Naive B cell (primary cell): ENCODE data around the gene TACC3. TPM values are rescaled to one million over a fixed set of nuclear protein-coding genes. Genes with fewer than 3 reads are reported as not detected.

Source experiments
- ATAC-seq, 2 donors: fragments of 150-1000 bp; cut with Tn5 transposase; 2 replicates each; pipeline ENCODE4 v1.10.0; 2021; ENCODE audit warnings: low read depth in 2 of 2, mild to moderate bottlenecking in 2 of 2, moderate library complexity in 2 of 2
- DNase-seq: peaks from one replicate; pipeline ENCODE4 v3.0.0; 2022
- H3K27ac Mint-ChIP-seq, 6 donors: one replicate each; pipeline ENCODE4 v1.8.0; 2020 to 2022; ENCODE audit warnings: mild to moderate bottlenecking in 6 of 6, mixed read lengths in 6 of 6, moderate library complexity in 5 of 6, inconsistent platforms in 2 of 6
- H3K27me3 Mint-ChIP-seq, 3 donors: one replicate each; pipeline ENCODE4 v1.8.0; 2021 to 2022; ENCODE audit warnings: mixed read lengths in 3 of 3, mild to moderate bottlenecking in 1 of 3
- H3K36me3 Mint-ChIP-seq, 2 donors: one replicate each; pipeline ENCODE4 v1.8.0; 2020 to 2022; ENCODE audit warnings: mixed read lengths in 2 of 2, inconsistent platforms in 1 of 2, mild to moderate bottlenecking in 1 of 2
- H3K4me1 Mint-ChIP-seq, 3 donors: one replicate each; pipeline ENCODE4 v1.8.0; 2020 to 2022; ENCODE audit warnings: mixed read lengths in 3 of 3, inconsistent platforms in 1 of 3, mild to moderate bottlenecking in 1 of 3, moderate library complexity in 1 of 3
- H3K4me3 Mint-ChIP-seq, 8 donors: one replicate each; pipeline ENCODE4 v1.8.0; 2020 to 2022; ENCODE audit warnings: mild to moderate bottlenecking in 8 of 8, mixed read lengths in 8 of 8, moderate library complexity in 8 of 8, inconsistent platforms in 2 of 8
- H3K9me3 Mint-ChIP-seq, 7 donors: one replicate each; pipeline ENCODE4 v1.8.0; 2020 to 2022; ENCODE audit warnings: mixed read lengths in 7 of 7, mild to moderate bottlenecking in 5 of 7, inconsistent platforms in 2 of 7, moderate library complexity in 1 of 7
- polyA plus RNA-seq, 6 donors: library from polyadenylated mRNA; unstranded; fragments of 300-500 nt; fragmentation: Illumina TruSeq; gene quantifications; one replicate each; pipeline ENCODE4 v1.2.3, GENCODE V29; 2021; ENCODE audit warnings: low read depth in 6 of 6

Gene TACC3
- polyA plus RNA-seq, 6 donors from 2014 or later, result 15.0 to 21.0 (median 17.2) TPM

GRCh38 chr4:1748465-1748995 is 27.2 kb downstream of the TACC3 start:
- peaks cover 0 to 5% (median 0%) of the 10 kb centered on the region in 3 donors for H3K27me3 Mint-ChIP-seq
- ATAC-seq (peak; percentile 62 to 68), DNase-seq (peak; percentile 74)

GRCh38 chr4:1749370-1749769 is 28.0 kb downstream of the TACC3 start:
- no peak overlapping the region for H3K4me3 Mint-ChIP-seq
- ATAC-seq (no peak), DNase-seq (no peak)
- H3K4me1 Mint-ChIP-seq, result peaks cover 0 to 11% (median 0%) of the 10 kb centered on the region in 3 donors
- H3K36me3 Mint-ChIP-seq, result no peaks in the 10 kb centered on the region
- H3K9me3 Mint-ChIP-seq, result no peaks in the 10 kb centered on the region
- no peak overlapping the region for H3K27ac Mint-ChIP-seq
- H3K27me3 Mint-ChIP-seq, result peaks cover 0 to 5% (median 0%) of the 10 kb centered on the region in 3 donors

More at GRCh38 chr4:1748465-1748995, 27.2 kb downstream of the TACC3 start:
- Mint-ChIP-seq H3K36me3 (no peaks in the 10 kb centered on the region), H3K4me3 (no peak overlapping the region), H3K27ac (no peak overlapping the region), H3K9me3 (no peaks in the 10 kb centered on the region), H3K4me1 (peaks cover 0 to 11% (median 0%) of the 10 kb centered on the region in 3 donors)

GRCh38 chr4:1749826-1750225 is 28.5 kb downstream of the TACC3 start:
- DNase-seq, result no peak
- Mint-ChIP-seq H3K4me3 (no peak overlapping the region), H3K9me3 (no peaks in the 10 kb centered on the region), H3K27ac (peak overlapping the region in 1 of 6 donors; percentile 87), H3K27me3 (peaks cover 0 to 5% (median 0%) of the 10 kb centered on the region in 3 donors), H3K36me3 (no peaks in the 10 kb centered on the region), H3K4me1 (peaks cover 0 to 11% (median 0%) of the 10 kb centered on the region in 3 donors)
- ATAC-seq, result no peak

- Mint-ChIP-seq H3K9me3 (no peaks in the 10 kb centered on the region), H3K4me1 (peaks cover 0 to 11% (median 0%) of the 10 kb centered on the region in 3 donors), H3K27me3 (peaks cover 0 to 5% (median 0%) of the 10 kb centered on the region in 3 donors), H3K27ac (no peak overlapping the region), H3K4me3 (peak overlapping the region in 1 of 8 donors; percentile 22), H3K36me3 (no peaks in the 10 kb centered on the region)
- DNase-seq (no peak), ATAC-seq (no peak)
These were observed 29.2 kb downstream of the TACC3 start for GRCh38 chr4:1750381-1751154.

GRCh38 chr4:1751155-1751918 is 30.0 kb downstream of the TACC3 start:
- Mint-ChIP-seq H3K4me3 (no peak overlapping the region), H3K9me3 (no peaks in the 10 kb centered on the region), H3K27ac (no peak overlapping the region), H3K4me1 (peaks cover 0 to 11% (median 0%) of the 10 kb centered on the region in 3 donors), H3K27me3 (peaks cover 0 to 5% (median 0%) of the 10 kb centered on the region in 3 donors), H3K36me3 (no peaks in the 10 kb centered on the region)
- DNase-seq (no peak), ATAC-seq (no peak)

GRCh38 chr4:1751919-1752283 is 30.6 kb downstream of the TACC3 start:
- Mint-ChIP-seq H3K9me3 (no peaks in the 10 kb centered on the region), H3K27ac (no peak overlapping the region), H3K4me1 (peaks cover 0 to 11% (median 0%) of the 10 kb centered on the region in 3 donors), H3K36me3 (no peaks in the 10 kb centered on the region), H3K4me3 (no peak overlapping the region), H3K27me3 (peaks cover 0 to 5% (median 0%) of the 10 kb centered on the region in 3 donors)
- ATAC-seq (no peak), DNase-seq (no peak)

GRCh38 chr4:1752284-1753041 is 31.1 kb downstream of the TACC3 start:
- Mint-ChIP-seq H3K27ac (no peak overlapping the region), H3K36me3 (no peaks in the 10 kb centered on the region), H3K27me3 (peaks cover 0 to 5% (median 0%) of the 10 kb centered on the region in 3 donors), H3K4me3 (peak overlapping the region in 2 of 8 donors; percentile 45 to 53), H3K9me3 (no peaks in the 10 kb centered on the region), H3K4me1 (peaks cover 0 to 11% (median 0%) of the 10 kb centered on the region in 3 donors)
- ATAC-seq (peak; percentile 20 to 40), DNase-seq (no peak)

GRCh38 chr4:1753294-1753696 is 32.0 kb downstream of the TACC3 start:
- ATAC-seq, result no peak
- H3K27ac Mint-ChIP-seq, result no peak overlapping the region

GRCh38 chr4:1753697-1754311 is 32.5 kb downstream of the TACC3 start:
- H3K27me3 Mint-ChIP-seq, result peaks cover 0 to 5% (median 0%) of the 10 kb centered on the region in 3 donors
- H3K9me3 Mint-ChIP-seq, result no peaks in the 10 kb centered on the region
- DNase-seq (no peak), ATAC-seq (no peak)
- H3K36me3 Mint-ChIP-seq, result no peaks in the 10 kb centered on the region
- peaks cover 0 to 11% (median 0%) of the 10 kb centered on the region in 3 donors for H3K4me1 Mint-ChIP-seq
- no peak overlapping the region for H3K4me3 Mint-ChIP-seq
- no peak overlapping the region for H3K27ac Mint-ChIP-seq

More at GRCh38 chr4:1753294-1753696, 32.0 kb downstream of the TACC3 start:
- H3K4me1 Mint-ChIP-seq, result peaks cover 0 to 11% (median 0%) of the 10 kb centered on the region in 3 donors
- no peaks in the 10 kb centered on the region for H3K9me3 Mint-ChIP-seq
- H3K4me3 Mint-ChIP-seq, result peak overlapping the region in 1 of 8 donors; percentile 45
- no peak for DNase-seq
- H3K27me3 Mint-ChIP-seq, result peaks cover 0 to 5% (median 0%) of the 10 kb centered on the region in 3 donors
- no peaks in the 10 kb centered on the region for H3K36me3 Mint-ChIP-seq

- H3K4me1 Mint-ChIP-seq, result peaks cover 0 to 11% (median 0%) of the 10 kb centered on the region in 3 donors
- H3K9me3 Mint-ChIP-seq, result no peaks in the 10 kb centered on the region
- H3K27me3 Mint-ChIP-seq, result peaks cover 0 to 5% (median 0%) of the 10 kb centered on the region in 3 donors
- no peak for DNase-seq
- H3K27ac Mint-ChIP-seq, result no peak overlapping the region
- H3K4me3 Mint-ChIP-seq, result no peak overlapping the region
- no peaks in the 10 kb centered on the region for H3K36me3 Mint-ChIP-seq
- ATAC-seq, result no peak
These were observed 33.0 kb downstream of the TACC3 start for GRCh38 chr4:1754336-1754735.

- Mint-ChIP-seq H3K36me3 (no peaks in the 10 kb centered on the region), H3K27ac (no peak overlapping the region), H3K4me3 (no peak overlapping the region), H3K4me1 (peaks cover 0 to 15% (median 4%) of the 10 kb centered on the region in 3 donors), H3K27me3 (peaks cover 0 to 5% (median 0%) of the 10 kb centered on the region in 3 donors), H3K9me3 (no peaks in the 10 kb centered on the region)
- DNase-seq (no peak), ATAC-seq (no peak)
These were observed 34.0 kb downstream of the TACC3 start for GRCh38 chr4:1755297-1755696.

GRCh38 chr4:1756079-1756478 is 34.8 kb downstream of the TACC3 start:
- no peak for ATAC-seq
- no peaks in the 10 kb centered on the region for H3K27me3 Mint-ChIP-seq
- no peak overlapping the region for H3K4me3 Mint-ChIP-seq
- no peak for DNase-seq
- H3K36me3 Mint-ChIP-seq, result no peaks in the 10 kb centered on the region
- H3K4me1 Mint-ChIP-seq, result peaks cover 0 to 10% (median 4%) of the 10 kb centered on the region in 3 donors
- H3K9me3 Mint-ChIP-seq, result no peaks in the 10 kb centered on the region
- no peak overlapping the region for H3K27ac Mint-ChIP-seq
